Kidney (tissue), 14 donors: ENCODE results near the gene BACH2. TPM values are rescaled to one million over a fixed set of nuclear protein-coding genes. Genes with fewer than 3 reads are reported as not detected.

Experiments used
- DNase-seq, 5 donors: peaks; one replicate each; pipeline ENCODE4 v3.0.0-alpha.2; 2013 to 2020
- FAIRE-seq: peaks from 2 replicates; lab custom pipeline; 2012; peaks lifted over from hg19 to GRCh38; lab: Jason Lieb, UNC
- H3K27ac ChIP-seq, 2 donors: one replicate each; pipeline ENCODE4 v1.7.0; 2013; ENCODE audit warnings: low read depth in 2 of 2, low read length in 2 of 2, inconsistent platforms in 1 of 2
- H3K27me3 ChIP-seq: one replicate; pipeline ENCODE4 v1.7.1; 2013; ENCODE audit warnings: low read length, inconsistent platforms; ENCODE audit not compliant: control insufficient read depth, insufficient read depth
- H3K36me3 ChIP-seq, 3 donors: one replicate each; pipeline versions ENCODE4 v1.7.0 to v1.7.1; 2013; ENCODE audit warnings: low read length in 3 of 3, control low read depth in 1 of 3, inconsistent platforms in 1 of 3; ENCODE audit not compliant: insufficient read depth in 3 of 3, control insufficient read depth in 2 of 3
- H3K4me1 ChIP-seq, 3 donors: one replicate each; pipeline versions ENCODE4 v1.7.0 to v1.7.1; 2013; ENCODE audit warnings: low read length in 3 of 3, inconsistent platforms in 1 of 3, low read depth in 1 of 3; ENCODE audit not compliant: control insufficient read depth in 2 of 3, insufficient read depth in 2 of 3
- H3K4me3 ChIP-seq, 3 donors: one replicate each; pipeline versions ENCODE4 v1.7.0 to v1.8.1; 2013; ENCODE audit warnings: low read length in 3 of 3, control low read depth in 1 of 3, inconsistent platforms in 1 of 3
- H3K9ac ChIP-seq, 3 donors: one replicate each; pipeline versions ENCODE4 v1.7.0 to v1.7.1; 2013; ENCODE audit warnings: low read length in 3 of 3, control low read depth in 1 of 3, inconsistent platforms in 1 of 3
- H3K9me3 ChIP-seq, 3 donors: one replicate each; pipeline versions ENCODE4 v1.7.0 to v1.7.1; 2013; ENCODE audit warnings: low read length in 3 of 3, control low read depth in 1 of 3, inconsistent platforms in 1 of 3; ENCODE audit not compliant: control insufficient read depth in 2 of 3, insufficient read depth in 1 of 3
- intact Hi-C: fragments of 100-400 bp; cut with DNase I; formaldehyde crosslinking; loops from one replicate; pipeline ENCODE4 v1.11.1; 2022
- polyA plus RNA-seq: library from polyadenylated mRNA; stranded (reverse); fragments of 350-450 nt; fragmentation: Illumina TruSeq; extraction: RNeasy Lipid Tissue Mini Kit (QIAGEN cat#74804); gene quantifications from one replicate; pipeline ENCODE4 v1.2.3, GENCODE V29; 2014; ENCODE audit warnings: low read depth, low replicate concordance; ENCODE audit not compliant: insufficient read depth
- total RNA-seq: library from RNA; stranded (reverse); fragmentation: NEBNext Ultra II Directional; extraction: Animal tissue kit (Norgen Biotek cat#: 25700); gene quantifications from one replicate; pipeline ENCODE4 v1.2.1, GENCODE V29; 2021
- TF ChIP-seq, protein P1 (sequence below): IDR thresholded peaks from 3 replicates; pipeline ENCODE4 v1.5.1; 2012; ENCODE audit warnings: mild to moderate bottlenecking, moderate library complexity, borderline replicate concordance; ENCODE audit not compliant: insufficient read depth; ENCODE audit errors: extremely low read depth
- donor health status: control.
- donor health status: control.
- donor health status: control.
- donor health status: control.
- donor health status: control.
- donor health status: DM: yes; HTN: yes; CAD: no.
- donor health status: Normal renal cell carcinoma (clear cell type).

BACH2 gene
- total and polyA plus RNA-seq, 2 donors from 2014 or later = 0.32 to 6.9 TPM

DNA sequence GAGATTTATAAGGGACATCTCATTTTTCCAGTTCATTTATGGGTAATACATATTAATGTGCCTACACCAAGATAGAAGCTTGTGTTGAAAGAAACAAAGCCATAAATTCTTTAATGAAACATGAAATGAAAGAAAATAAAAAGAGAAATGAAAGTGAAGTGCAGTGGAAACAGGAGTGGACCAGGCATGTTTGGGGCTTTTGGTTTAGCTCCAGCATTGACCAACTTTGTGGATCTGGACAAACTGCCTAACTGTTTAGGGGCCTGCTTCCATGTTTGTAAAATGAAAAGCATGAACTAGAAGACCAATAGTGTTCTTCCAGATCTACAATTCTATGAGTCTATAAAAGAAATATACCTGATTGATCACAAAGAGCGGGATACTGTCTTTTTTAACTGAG is 277.4 kb downstream of the BACH2 start:
- TF ChIP-seq, protein P1, sequence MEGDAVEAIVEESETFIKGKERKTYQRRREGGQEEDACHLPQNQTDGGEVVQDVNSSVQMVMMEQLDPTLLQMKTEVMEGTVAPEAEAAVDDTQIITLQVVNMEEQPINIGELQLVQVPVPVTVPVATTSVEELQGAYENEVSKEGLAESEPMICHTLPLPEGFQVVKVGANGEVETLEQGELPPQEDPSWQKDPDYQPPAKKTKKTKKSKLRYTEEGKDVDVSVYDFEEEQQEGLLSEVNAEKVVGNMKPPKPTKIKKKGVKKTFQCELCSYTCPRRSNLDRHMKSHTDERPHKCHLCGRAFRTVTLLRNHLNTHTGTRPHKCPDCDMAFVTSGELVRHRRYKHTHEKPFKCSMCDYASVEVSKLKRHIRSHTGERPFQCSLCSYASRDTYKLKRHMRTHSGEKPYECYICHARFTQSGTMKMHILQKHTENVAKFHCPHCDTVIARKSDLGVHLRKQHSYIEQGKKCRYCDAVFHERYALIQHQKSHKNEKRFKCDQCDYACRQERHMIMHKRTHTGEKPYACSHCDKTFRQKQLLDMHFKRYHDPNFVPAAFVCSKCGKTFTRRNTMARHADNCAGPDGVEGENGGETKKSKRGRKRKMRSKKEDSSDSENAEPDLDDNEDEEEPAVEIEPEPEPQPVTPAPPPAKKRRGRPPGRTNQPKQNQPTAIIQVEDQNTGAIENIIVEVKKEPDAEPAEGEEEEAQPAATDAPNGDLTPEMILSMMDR = no peak
- H3K36me3 ChIP-seq = no peaks in the 10 kb centered on the region
- no peaks in the 10 kb centered on the region for H3K4me1 ChIP-seq
- no peak overlapping the region for H3K9ac ChIP-seq
- H3K4me3 ChIP-seq = no peak overlapping the region
- DNase-seq (no peak), FAIRE-seq (no peak)
- H3K27ac ChIP-seq = no peak overlapping the region
- no peaks in the 10 kb centered on the region for H3K9me3 ChIP-seq
- intact Hi-C loops = no loop called here
- no peaks in the 10 kb centered on the region for H3K27me3 ChIP-seq

DNA sequence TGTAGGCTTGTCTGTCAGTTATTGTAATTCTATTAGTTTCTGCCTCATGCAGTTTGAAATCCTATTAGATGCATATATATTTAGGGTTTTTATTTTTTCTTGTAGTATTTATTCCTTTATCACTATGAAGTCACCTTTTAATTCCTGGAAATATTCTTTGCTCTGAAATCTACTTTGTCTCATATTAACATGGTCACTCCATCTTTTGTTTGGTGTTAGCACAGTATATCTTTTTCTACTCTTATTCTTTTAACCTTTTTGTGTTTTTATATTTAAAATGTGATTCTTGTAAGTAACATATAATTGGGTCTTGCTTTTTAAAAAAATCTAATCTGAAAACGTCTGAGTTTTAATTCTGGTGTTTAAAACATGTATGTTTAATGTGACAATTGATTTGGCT is 280.8 kb downstream of the BACH2 start:
- DNase-seq = no peak
- H3K27me3 ChIP-seq = no peaks in the 10 kb centered on the region
- no peak overlapping the region for H3K4me3 ChIP-seq
- no peaks in the 10 kb centered on the region for H3K36me3 ChIP-seq
- intact Hi-C loops = no loop called here
- no peaks in the 10 kb centered on the region for H3K4me1 ChIP-seq
- no peak overlapping the region for H3K9ac ChIP-seq
- FAIRE-seq = no peak
- H3K27ac ChIP-seq = no peak overlapping the region
- TF ChIP-seq, protein P1 = no peak
- no peaks in the 10 kb centered on the region for H3K9me3 ChIP-seq

GRCh38 chr6:90008908-90009501 is 287.6 kb downstream of the BACH2 start:
- intact Hi-C loops = no loop called here
- Histone ChIP-seq H3K27me3 (no peaks in the 10 kb centered on the region), H3K27ac (no peak overlapping the region), H3K9ac (no peak overlapping the region), H3K9me3 (no peaks in the 10 kb centered on the region), H3K4me1 (no peaks in the 10 kb centered on the region), H3K36me3 (peaks cover 0 to 2% (median 0%) of the 10 kb centered on the region in 3 donors), H3K4me3 (no peak overlapping the region)
- TF ChIP-seq, protein P1 = no peak
- FAIRE-seq = no peak
- DNase-seq = no peak
